IMR-90 (cell line): Measurements from ENCODE around the gene HLA-DMB. TPM values are rescaled to one million over a fixed set of nuclear protein-coding genes. Genes with fewer than 3 reads are reported as not detected.

Experiments
- ATAC-seq: fragments of 200-7000 bp; cut with Tn5 transposase; 2 replicates; pipeline ENCODE4 v1.9.1; 2020; ENCODE audit warnings: low read depth, mild to moderate bottlenecking, moderate library complexity
- BruUV-seq: library from RNA; stranded (reverse); fragments of 400-500 nt; replicated peaks from 2 replicates; lab custom pipeline; 2021; lab: Mats Ljungman, UMichigan
- CTCF ChIA-PET: fragments of 300-600 bp; formaldehyde crosslinking; extraction: SDS; loops from one replicate; lab custom pipeline; 2021; ENCODE audit warnings: antibody characterized with exemption; lab: Yijun Ruan, JAX
- POLR2A ChIA-PET: fragments of 300-600 bp; sonication (Branson Sonifier 250); formaldehyde crosslinking; loops from one replicate; lab custom pipeline; 2022; ENCODE audit warnings: antibody characterized with exemption; ENCODE audit not compliant: unreplicated experiment; lab: Charles Lee
- DNase-seq: peaks from one replicate; pipeline ENCODE4 v3.0.0; 2013
- H2AFZ ChIP-seq: replicated peaks from 2 replicates; pipeline ENCODE3; 2013; ENCODE audit warnings: low read length, mild to moderate bottlenecking; ENCODE audit not compliant: poor library complexity
- H2AK5ac ChIP-seq: 2 replicates; pipeline ENCODE4 v1.6.1; 2013; ENCODE audit warnings: low read depth, low read length, inconsistent platforms
- H2AK9ac ChIP-seq: replicated peaks from 2 replicates; pipeline ENCODE3; 2013; ENCODE audit warnings: mild to moderate bottlenecking, low read depth, low read length, moderate library complexity; ENCODE audit not compliant: poor library complexity
- H2BK120ac ChIP-seq: 2 replicates; pipeline ENCODE4 v1.6.1; 2013; ENCODE audit warnings: low read depth, low read length, inconsistent platforms
- H2BK15ac ChIP-seq: 3 replicates; pipeline ENCODE4 v1.6.1; 2013; ENCODE audit warnings: low read depth, low read length, inconsistent platforms
- H2BK20ac ChIP-seq: 2 replicates; pipeline ENCODE4 v1.6.1; 2013; ENCODE audit warnings: low read depth, mild to moderate bottlenecking, inconsistent platforms, low read length, moderate library complexity
- H2BK5ac ChIP-seq: 2 replicates; pipeline ENCODE4 v1.6.1; 2013; ENCODE audit warnings: mild to moderate bottlenecking, low read depth, low read length, inconsistent platforms; ENCODE audit not compliant: poor library complexity, severe bottlenecking
- H3K14ac ChIP-seq: replicated peaks from 2 replicates; pipeline ENCODE4 v1.6.1; 2013; ENCODE audit warnings: low read depth, low read length, inconsistent platforms
- H3K18ac ChIP-seq: 2 replicates; pipeline ENCODE4 v1.6.1; 2013; ENCODE audit warnings: low read depth, low read length, control low read depth
- H3K23ac ChIP-seq: 2 replicates; pipeline ENCODE4 v1.6.1; 2013; ENCODE audit warnings: low read depth, low read length, inconsistent platforms
- H3K27ac ChIP-seq: 2 replicates; pipeline ENCODE4 v1.5.1; 2013; ENCODE audit warnings: mild to moderate bottlenecking, control low read depth, low read length; ENCODE audit not compliant: insufficient read depth
- H3K27me3 ChIP-seq: 2 replicates; pipeline ENCODE4 v1.6.1; 2013; ENCODE audit warnings: low read length; ENCODE audit not compliant: control insufficient read depth, insufficient read depth
- H3K36me3 ChIP-seq: 2 replicates; pipeline ENCODE4 v1.6.1; 2013; ENCODE audit warnings: low read length, mixed read lengths; ENCODE audit not compliant: control insufficient read depth, insufficient read depth
- H3K4ac ChIP-seq: 2 replicates; pipeline ENCODE4 v1.6.1; 2013; ENCODE audit warnings: low read depth, low read length, inconsistent platforms
- H3K4me1 ChIP-seq: 2 replicates; pipeline ENCODE4 v1.6.1; 2013; ENCODE audit warnings: low read length, mixed read lengths; ENCODE audit not compliant: control insufficient read depth, insufficient read depth
- H3K4me2 ChIP-seq: 2 replicates; pipeline ENCODE4 v1.6.1; 2013; ENCODE audit warnings: low read depth, mild to moderate bottlenecking, control low read depth, low read length, moderate library complexity
- H3K4me3 ChIP-seq: 2 replicates; pipeline ENCODE4 v1.5.1; 2013; ENCODE audit warnings: low read depth, mild to moderate bottlenecking, control low read depth, low read length, moderate library complexity; ENCODE audit not compliant: insufficient read depth
- H3K56ac ChIP-seq: 2 replicates; pipeline ENCODE4 v1.6.1; 2013; ENCODE audit warnings: low read length, inconsistent platforms; ENCODE audit not compliant: insufficient read depth; ENCODE audit errors: extremely low read depth
- H3K79me1 ChIP-seq, 2 experiments: 2 replicates each; pipeline ENCODE4 v1.6.1; 2013; ENCODE audit warnings: low read length in 2 of 2, inconsistent platforms in 1 of 2, low read depth in 1 of 2
- H3K9ac ChIP-seq: 2 replicates; pipeline ENCODE4 v1.6.1; 2013; ENCODE audit warnings: low read depth, low read length, control low read depth
- H3K9me1 ChIP-seq: 2 replicates; pipeline ENCODE4 v1.6.1; 2013; ENCODE audit warnings: low read length, inconsistent platforms; ENCODE audit not compliant: insufficient read depth
- H3K9me3 ChIP-seq: 2 replicates; pipeline ENCODE4 v1.6.1; 2013; ENCODE audit warnings: low read length; ENCODE audit not compliant: control insufficient read depth, insufficient read depth
- H4K20me1 ChIP-seq: 2 replicates; pipeline ENCODE4 v1.6.1; 2013; ENCODE audit warnings: low read length, inconsistent platforms; ENCODE audit not compliant: insufficient read depth
- H4K5ac ChIP-seq: 2 replicates; pipeline ENCODE4 v1.6.1; 2013; ENCODE audit warnings: mild to moderate bottlenecking, low read depth, low read length, control low read depth
- H4K8ac ChIP-seq, 2 experiments: 2 replicates each; pipeline ENCODE4 v1.6.1; 2013; ENCODE audit warnings: low read depth in 2 of 2, low read length in 2 of 2, control low read depth in 1 of 2, inconsistent platforms in 1 of 2
- H4K91ac ChIP-seq: 2 replicates; pipeline ENCODE4 v1.6.1; 2013; ENCODE audit warnings: low read depth, low read length, inconsistent platforms; ENCODE audit not compliant: insufficient read depth
- BHLHE40 ChIP-seq: fragments of 150-350 bp; IDR thresholded peaks from 2 replicates; pipeline ENCODE4 v1.6.1; 2016; ENCODE audit warnings: mild to moderate bottlenecking, low read depth, low read length
- CEBPB ChIP-seq: IDR thresholded peaks from 2 replicates; pipeline ENCODE4 v1.6.1; 2012; ENCODE audit warnings: low read depth, low read length, improper control_type of control experiment
- CHD1 ChIP-seq: IDR thresholded peaks from 2 replicates; pipeline ENCODE4 v1.6.1; 2012; ENCODE audit warnings: low read depth, low read length, improper control_type of control experiment
- CTCF ChIP-seq: conservative IDR thresholded peaks from 2 replicates; pipeline ENCODE4 v1.5.1; 2012; ENCODE audit warnings: mild to moderate bottlenecking, low read depth, low read length, improper control_type of control experiment
- ELK1 ChIP-seq: fragments of 150-350 bp; IDR thresholded peaks from 2 replicates; pipeline ENCODE4 v1.6.1; 2016; ENCODE audit warnings: low read depth, mild to moderate bottlenecking, low read length, moderate library complexity, borderline replicate concordance
- FOS ChIP-seq: fragments of 150-350 bp; IDR thresholded peaks from 2 replicates; pipeline ENCODE4 v1.6.1; 2016; ENCODE audit warnings: low read depth, low read length
- MAFK ChIP-seq: IDR thresholded peaks from 2 replicates; pipeline ENCODE4 v1.6.1; 2012; ENCODE audit warnings: low read depth, low read length, improper control_type of control experiment
- MAZ ChIP-seq: IDR thresholded peaks from 2 replicates; pipeline ENCODE4 v1.6.1; 2012; ENCODE audit warnings: low read depth, mild to moderate bottlenecking, low read length, improper control_type of control experiment, moderate library complexity, borderline replicate concordance
- MXI1 ChIP-seq: IDR thresholded peaks from 2 replicates; pipeline ENCODE4 v1.6.1; 2012; ENCODE audit warnings: low read depth, mild to moderate bottlenecking, low read length, moderate library complexity, borderline replicate concordance
- NFE2L2 ChIP-seq: fragments of 150-350 bp; IDR thresholded peaks from 2 replicates; pipeline ENCODE4 v1.6.1; 2016; ENCODE audit warnings: low read depth, mild to moderate bottlenecking, low read length
- POLR2A ChIP-seq: IDR thresholded peaks from 2 replicates; pipeline ENCODE4 v1.6.1; 2012; ENCODE audit warnings: mild to moderate bottlenecking, low read depth, low read length
- RAD21 ChIP-seq: IDR thresholded peaks from 2 replicates; pipeline ENCODE4 v1.6.1; 2012; ENCODE audit warnings: low read length, improper control_type of control experiment
- RCOR1 ChIP-seq: IDR thresholded peaks from 2 replicates; pipeline ENCODE4 v1.6.1; 2012; ENCODE audit warnings: mild to moderate bottlenecking, low read length, improper control_type of control experiment; ENCODE audit not compliant: insufficient replicate concordance
- RFX5 ChIP-seq: IDR thresholded peaks from 2 replicates; pipeline ENCODE4 v1.8.0; 2012; ENCODE audit warnings: low read depth, mild to moderate bottlenecking, low read length, moderate library complexity
- SMC3 ChIP-seq: fragments of 150-350 bp; IDR thresholded peaks from 2 replicates; pipeline ENCODE4 v1.6.1; 2016; ENCODE audit warnings: low read depth, mild to moderate bottlenecking, antibody characterized with exemption, low read length, moderate library complexity
- USF2 ChIP-seq: fragments of 150-350 bp; IDR thresholded peaks from 2 replicates; pipeline ENCODE4 v1.6.1; 2017; ENCODE audit warnings: mild to moderate bottlenecking, antibody characterized with exemption, low read length, low read depth
- WGBS, 2 experiments: methylation state at CpG; one replicate each; pipeline versions ENCODE4 v1.1.5 to v1.1.7; 2013; ENCODE audit warnings: missing lambda C conversion rate in 2 of 2; ENCODE audit not compliant: insufficient read length in 1 of 2; ENCODE audit errors: extremely low coverage in 2 of 2; 5-methylcytosine and 5-hydroxymethylcytosine counted together
- dilution Hi-C: fragments of 300-500 bp; cut with HindIII; formaldehyde crosslinking; loops from one replicate; pipeline ENCODE4 v1.14.3; 2018; ENCODE audit warnings: low sequenced_read_pairs; ENCODE audit not compliant: unreplicated experiment
- in situ Hi-C: fragments of 300-500 bp; cut with MboI; formaldehyde crosslinking; loops from 3 replicates; pipeline ENCODE4 v1.14.3; 2019; ENCODE audit warnings: low sequenced_read_pairs, inconsistent platforms, mixed read lengths
- intact Hi-C: fragments of 100-400 bp; cut with micrococcal nuclease; formaldehyde crosslinking; loops from 2 replicates; pipeline ENCODE4 v1.10.0; 2022
- polyA plus RNA-seq, 3 experiments: library from polyadenylated mRNA; depleted of rRNA; stranded (reverse); fragments of >200 nt; gene quantifications; 2 replicates each; pipeline ENCODE4 v1.2.3, GENCODE V29; 2012; ENCODE audit warnings: low replicate concordance in 1 of 3
- total RNA-seq: library from RNA; depleted of rRNA; stranded (reverse); fragments of >200 nt; gene quantifications from 2 replicates; pipeline ENCODE4 v1.2.3, GENCODE V29; 2012

Gene HLA-DMB
- total and polyA plus RNA-seq, 2 of the 4 experiments (the other 2 are of a cell fraction), result 0.18 to 0.19 TPM

GRCh38 chr6:32935551-32936238, 5.1 kb downstream of the HLA-DMB start:
- Histone ChIP-seq H3K4me1 (no peaks in the 10 kb centered on the region), H3K4me3 (no peak overlapping the region), H2BK20ac (no peak overlapping the region), H2AK9ac (no peak overlapping the region), H3K36me3 (no peaks in the 10 kb centered on the region), H3K4me2 (no peak overlapping the region), H3K56ac (no peak overlapping the region), H3K23ac (no peak overlapping the region; the same call in 1 of the 2 replicates), H3K27me3 (peaks cover 15% of the 10 kb centered on the region), H2BK5ac (no peak overlapping the region), H3K9me3 (no peaks in the 10 kb centered on the region), H2AFZ (no peak overlapping the region), H2AK5ac (no peak overlapping the region), H2BK15ac (no peak overlapping the region), H4K5ac (no peak overlapping the region), H3K79me1 (no peaks in the 10 kb centered on the region), H3K4ac (no peak overlapping the region), H3K9ac (no peak overlapping the region), H3K18ac (no peak overlapping the region), H4K20me1 (no peaks in the 10 kb centered on the region), H3K14ac (no peak overlapping the region), H4K91ac (no peak overlapping the region), H4K8ac (no peak overlapping the region), H2BK120ac (no peak overlapping the region), H3K9me1 (no peaks in the 10 kb centered on the region), H3K27ac (no peak overlapping the region)
- no TSS peak for BruUV-seq
- no peak for TF ChIP-seq POLR2A
- TF ChIP-seq MAZ, result no peak
- no peak for TF ChIP-seq CEBPB
- no peak for TF ChIP-seq RCOR1
- no peak for TF ChIP-seq ELK1
- TF ChIP-seq SMC3, result no peak
- no peak for TF ChIP-seq RAD21
- no peak for TF ChIP-seq USF2
- no peak for TF ChIP-seq MXI1
- no peak for TF ChIP-seq MAFK
- no peak for TF ChIP-seq NFE2L2
- no peak for TF ChIP-seq FOS
- no peak for TF ChIP-seq RFX5
- no peak for TF ChIP-seq BHLHE40
- no peak for TF ChIP-seq CTCF
- no peak for TF ChIP-seq CHD1
- 69% methylated on average over 3 of the region's 4 CpGs; no CpG with 5 or more reads in 1 of the 2 experiments for WGBS, 2 experiments
- intact Hi-C loops, result no loop called here
- ATAC-seq (no peak), DNase-seq (no peak)
- dilution Hi-C loops, result no loop called here
- CTCF ChIA-PET, result interaction anchor here (1.3 kb wide), 2 partner anchors 19 to 49 kb away, joined by 3 to 5 read pairs; no protein-coding TSS in a partner anchor
- in situ Hi-C loops, result loop anchor here (5.0 kb wide), 1 partner anchor 42 kb away; no protein-coding TSS in a partner anchor
- POLR2A ChIA-PET, result no interaction called here
